ENCODE results near the gene USP19.

The USP19 gene

GRCh38 chr3:49120438-49121131 lies at the start of gene USP19:
TSS of gene USP19 (minus strand) at chr3:49120823. CDS start at chr3:49119145, 1,678 bp downstream.
- peak; percentile 73 for DNase-seq

GRCh38 chr3:49166752-49167556 lies 46.3 kb upstream of the USP19 start:
- no peak for DNase-seq

GRCh38 chr3:49165771-49166751 lies 45.4 kb upstream of the USP19 start, which contains the start of gene CCDC71:
TSS of gene CCDC71 (minus strand) at chr3:49166331. CDS start at chr3:49164208, 2,123 bp downstream.
- peak; percentile 47 for DNase-seq

- peak; percentile 1 for DNase-seq
Measured at GRCh38 chr3:49164983-49165720, 44.5 kb upstream of the USP19 start.

- no peak for DNase-seq
Measured at GRCh38 chr3:49163609-49164008, 43.0 kb upstream of the USP19 start.

- no peak for DNase-seq
Measured at GRCh38 chr3:49162751-49163419, 42.3 kb upstream of the USP19 start.

GRCh38 chr3:49161808-49162530 lies 41.3 kb upstream of the USP19 start:
- DNase-seq = no peak

- DNase-seq = no peak
Measured at GRCh38 chr3:49161197-49161596, 40.6 kb upstream of the USP19 start.

- DNase-seq = no peak
Measured at GRCh38 chr3:49158792-49159191, 38.2 kb upstream of the USP19 start.

- no peak for DNase-seq
Measured at GRCh38 chr3:49158103-49158709, 37.6 kb upstream of the USP19 start.

- DNase-seq = no peak
Measured at GRCh38 chr3:49157289-49157688, 36.7 kb upstream of the USP19 start.

GRCh38 chr3:49153349-49153912 lies 32.8 kb upstream of the USP19 start:
- no peak for DNase-seq

GRCh38 chr3:49151610-49152009 lies 31.0 kb upstream of the USP19 start:
- no peak for DNase-seq

GRCh38 chr3:49148159-49148558 lies 27.5 kb upstream of the USP19 start:
- DNase-seq = no peak

- no peak for DNase-seq
Measured at GRCh38 chr3:49140080-49140479, 19.5 kb upstream of the USP19 start.

- DNase-seq = no peak
Measured at GRCh38 chr3:49135499-49135898, 14.9 kb upstream of the USP19 start.

GRCh38 chr3:49134471-49135265 lies 14.0 kb upstream of the USP19 start:
- DNase-seq = no peak

GRCh38 chr3:49133226-49133951 lies 12.8 kb upstream of the USP19 start:
- DNase-seq = peak; percentile 39

Data from NCI-H2227 treated with DMSO at 0.1 percent for 48 hours (cell line).